TTC549 (cell line): ENCODE measurements around the gene CALR3.

Experiments used
- FAIRE-seq: peaks from 2 replicates; lab custom pipeline; 2012; peaks lifted over from hg19 to GRCh38; lab: Jason Lieb, UNC

The CALR3 gene

GRCh38 chr19:16429066-16429758, 66.8 kb downstream of the CALR3 start:
- no peak for FAIRE-seq
